Endodermal cell (in vitro differentiated cells): Measurements from ENCODE around the gene CAMKMT. TPM values are rescaled to one million over a fixed set of nuclear protein-coding genes. Genes with fewer than 3 reads are reported as not detected.

Experiments used
- DNase-seq: peaks from one replicate; pipeline ENCODE4 v3.0.0-alpha.2; 2017
- H3K27ac ChIP-seq: 2 replicates; pipeline ENCODE4 v1.5.1; 2013; ENCODE audit warnings: mild to moderate bottlenecking, low read depth, low read length, moderate library complexity
- H3K27me3 ChIP-seq: 2 replicates; pipeline ENCODE4 v1.6.1; 2013; ENCODE audit warnings: mild to moderate bottlenecking, low read length, moderate library complexity; ENCODE audit not compliant: insufficient read depth, control insufficient read depth, poor library complexity, severe bottlenecking
- H3K36me3 ChIP-seq: 2 replicates; pipeline ENCODE4 v1.7.0; 2013; ENCODE audit warnings: mild to moderate bottlenecking, low read length, moderate library complexity; ENCODE audit not compliant: control insufficient read depth, insufficient read depth
- H3K4me1 ChIP-seq: one replicate; pipeline ENCODE4 v1.7.0; 2013; ENCODE audit warnings: low read length; ENCODE audit not compliant: control insufficient read depth, insufficient read depth
- H3K4me3 ChIP-seq: 2 replicates; pipeline ENCODE4 v1.5.1; 2013; ENCODE audit warnings: mild to moderate bottlenecking, low read length, moderate library complexity
- H3K9ac ChIP-seq: 2 replicates; pipeline ENCODE4 v1.6.1; 2013; ENCODE audit warnings: mild to moderate bottlenecking, low read length, moderate library complexity; ENCODE audit not compliant: poor library complexity, severe bottlenecking; ENCODE audit errors: extremely low read depth
- H3K9me3 ChIP-seq: 2 replicates; pipeline ENCODE4 v1.6.1; 2013; ENCODE audit warnings: mild to moderate bottlenecking, low read length, moderate library complexity; ENCODE audit not compliant: control insufficient read depth
- H3K27ac Mint-ChIP-seq: 2 replicates; pipeline ENCODE4 v1.8.0; 2020; ENCODE audit warnings: mixed read lengths
- H3K27me3 Mint-ChIP-seq: 2 replicates; pipeline ENCODE4 v1.8.0; 2021; ENCODE audit warnings: mild to moderate bottlenecking, mixed read lengths; ENCODE audit not compliant: insufficient read depth
- H3K36me3 Mint-ChIP-seq: 2 replicates; pipeline ENCODE4 v1.8.0; 2020; ENCODE audit warnings: low read depth, mixed read lengths
- H3K4me1 Mint-ChIP-seq: 2 replicates; pipeline ENCODE4 v1.8.0; 2020; ENCODE audit warnings: mixed read lengths
- H3K4me3 Mint-ChIP-seq: 2 replicates; pipeline ENCODE4 v1.8.0; 2020; ENCODE audit warnings: mild to moderate bottlenecking, moderate library complexity, mixed read lengths
- H3K9me3 Mint-ChIP-seq: 2 replicates; pipeline ENCODE4 v1.8.0; 2020; ENCODE audit warnings: mild to moderate bottlenecking, mixed read lengths
- CTCF ChIP-seq: fragments of 200-600 bp; sonication (generic); conservative IDR thresholded peaks from 2 replicates; pipeline ENCODE4 v1.5.0; 2021; ENCODE audit warnings: antibody characterized with exemption, mild to moderate bottlenecking
- WGBS, 2 experiments: methylation state at CpG; one replicate each; pipeline versions ENCODE4 v1.1.5 to v1.1.7; 2013; ENCODE audit warnings: missing lambda C conversion rate in 2 of 2, mixed read lengths in 1 of 2; ENCODE audit not compliant: insufficient coverage in 1 of 2, insufficient read length in 1 of 2; 5-methylcytosine and 5-hydroxymethylcytosine counted together
- total RNA-seq, 2 donors: library from RNA; stranded (reverse); fragmentation: NEBNext Ultra II Directional in 1 of 2; extraction: Animal tissue kit (Norgen Biotek cat#: 25700) in 1 of 2; gene quantifications; 2 replicates in 1 of 2; 3 replicates in 1 of 2; pipeline ENCODE4 v1.2.1, GENCODE V29; 2021

CAMKMT gene
- total RNA-seq, 2 donors from 2014 or later: 31.4 to 57.5 TPM

- Mint-ChIP-seq H3K27ac (peak overlapping the region; percentile 10), H3K27me3 (no peaks in the 10 kb centered on the region), H3K4me3 (no peak overlapping the region), H3K9me3 (no peaks in the 10 kb centered on the region), H3K4me1 (peaks cover 25% of the 10 kb centered on the region), H3K36me3 (peaks cover 10% of the 10 kb centered on the region)
- Histone ChIP-seq H3K9me3 (no peaks in the 10 kb centered on the region), H3K4me3 (no peak overlapping the region), H3K9ac (no peak overlapping the region), H3K36me3 (peaks cover 23% of the 10 kb centered on the region), H3K4me1 (peaks cover 3% of the 10 kb centered on the region), H3K27ac (no peak overlapping the region), H3K27me3 (no peaks in the 10 kb centered on the region)
- TF ChIP-seq CTCF: no peak
- WGBS, 2 experiments: 85 to 96% methylated on average over 7 to 12 of the region's 12 CpGs
- no peak for DNase-seq
These were observed 383.5 kb downstream of the CAMKMT start for GRCh38 chr2:44744961-44745892.

GRCh38 chr2:44745922-44746766 is 384.4 kb downstream of the CAMKMT start:
- TF ChIP-seq CTCF: no peak
- Histone ChIP-seq H3K9ac (no peak overlapping the region), H3K4me1 (peaks cover 3% of the 10 kb centered on the region), H3K9me3 (no peaks in the 10 kb centered on the region), H3K4me3 (no peak overlapping the region), H3K27ac (no peak overlapping the region), H3K27me3 (no peaks in the 10 kb centered on the region), H3K36me3 (peaks cover 25% of the 10 kb centered on the region)
- H3K4me3 Mint-ChIP-seq: no peak overlapping the region
- 77 to 100% methylated on average over 2 to 4 of the region's 4 CpGs for whole genome bisulfite sequencing, 2 experiments
- DNase-seq: no peak
- H3K27ac Mint-ChIP-seq: peak overlapping the region; percentile 10
- H3K36me3 Mint-ChIP-seq: peaks cover 15% of the 10 kb centered on the region
- no peaks in the 10 kb centered on the region for H3K27me3 Mint-ChIP-seq
- H3K4me1 Mint-ChIP-seq: peaks cover 25% of the 10 kb centered on the region
- no peaks in the 10 kb centered on the region for H3K9me3 Mint-ChIP-seq

- 86% methylated on average over 5 to 8 of the region's 8 CpGs for WGBS, 2 experiments
- Histone ChIP-seq H3K27ac (no peak overlapping the region), H3K9me3 (no peaks in the 10 kb centered on the region), H3K4me3 (no peak overlapping the region), H3K9ac (no peak overlapping the region), H3K4me1 (peaks cover 2% of the 10 kb centered on the region), H3K27me3 (no peaks in the 10 kb centered on the region), H3K36me3 (peaks cover 33% of the 10 kb centered on the region)
- Mint-ChIP-seq H3K4me1 (peaks cover 24% of the 10 kb centered on the region), H3K4me3 (no peak overlapping the region), H3K36me3 (peaks cover 21% of the 10 kb centered on the region), H3K27ac (no peak overlapping the region), H3K9me3 (no peaks in the 10 kb centered on the region), H3K27me3 (no peaks in the 10 kb centered on the region)
- TF ChIP-seq CTCF: no peak
- no peak for DNase-seq
These were observed 385.3 kb downstream of the CAMKMT start for GRCh38 chr2:44746856-44747615.
